GM13977 (cell line): ENCODE measurements around the gene CHRNE.
A peak's percentile ranks its signal among the peaks of the same experiment; 100 is the strongest.

Source experiments
- DNase-seq: peaks from one replicate; pipeline ENCODE4 v3.0.0; 2012; ENCODE audit warnings: low spot score
- in situ Hi-C: fragments of 300-500 bp; cut with MboI; formaldehyde crosslinking; loops from one replicate; pipeline ENCODE4 v1.12.0; 2022; ENCODE audit warnings: low sequenced_read_pairs, low pct_unique_long_range_greater_than_20kb, mixed read lengths, inconsistent platforms; ENCODE audit not compliant: unreplicated experiment
- TF ChIP-seq, protein P1 (sequence below): IDR thresholded peaks from 2 replicates; pipeline ENCODE4 v1.5.1; 2012; ENCODE audit warnings: mild to moderate bottlenecking, control low read depth; ENCODE audit not compliant: insufficient read depth; ENCODE audit errors: extremely low read depth, missing control alignments

CHRNE gene

DNA sequence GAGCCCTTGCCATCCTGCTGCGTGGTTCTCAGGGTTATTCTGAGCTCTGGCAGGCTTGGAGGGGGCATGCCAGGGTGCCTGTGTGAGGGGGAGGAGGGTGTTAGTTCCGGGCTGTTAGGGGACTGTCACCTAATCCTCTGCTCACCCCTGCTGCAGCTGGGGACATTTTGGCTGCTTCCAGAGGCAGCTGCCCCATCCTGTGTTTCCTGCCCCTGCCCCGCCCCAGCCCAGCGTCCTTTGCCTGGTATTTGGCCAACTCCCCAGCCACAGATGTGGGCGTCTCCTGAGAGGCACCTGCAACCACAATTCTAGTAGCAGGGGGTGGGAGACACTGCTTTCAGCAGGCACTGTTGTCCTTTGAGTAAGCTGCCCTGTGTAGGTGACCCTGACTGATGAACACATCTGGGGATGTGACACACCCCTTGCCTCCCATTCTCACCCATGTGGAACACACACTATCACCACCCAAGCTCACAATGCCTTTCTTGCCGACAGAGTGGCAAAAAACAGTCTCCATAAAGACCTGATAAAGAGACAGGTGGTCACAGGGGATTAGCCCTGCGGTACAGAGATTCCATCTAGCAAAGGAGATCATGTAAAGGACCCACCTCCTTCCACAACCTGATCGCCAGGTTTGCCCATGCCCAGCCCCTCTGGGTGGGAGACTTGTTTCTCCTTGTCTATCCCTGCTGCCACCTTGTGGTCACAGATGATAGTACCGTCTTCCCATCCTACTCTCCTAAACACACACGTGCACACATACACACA is at the start of gene CHRNE:
Gene CHRNE, minus strand, starts transcription at position 48 of the 768 bp plus-strand sequence. Its CDS starts 35 bp downstream, at position 13.
- TF ChIP-seq, protein P1, sequence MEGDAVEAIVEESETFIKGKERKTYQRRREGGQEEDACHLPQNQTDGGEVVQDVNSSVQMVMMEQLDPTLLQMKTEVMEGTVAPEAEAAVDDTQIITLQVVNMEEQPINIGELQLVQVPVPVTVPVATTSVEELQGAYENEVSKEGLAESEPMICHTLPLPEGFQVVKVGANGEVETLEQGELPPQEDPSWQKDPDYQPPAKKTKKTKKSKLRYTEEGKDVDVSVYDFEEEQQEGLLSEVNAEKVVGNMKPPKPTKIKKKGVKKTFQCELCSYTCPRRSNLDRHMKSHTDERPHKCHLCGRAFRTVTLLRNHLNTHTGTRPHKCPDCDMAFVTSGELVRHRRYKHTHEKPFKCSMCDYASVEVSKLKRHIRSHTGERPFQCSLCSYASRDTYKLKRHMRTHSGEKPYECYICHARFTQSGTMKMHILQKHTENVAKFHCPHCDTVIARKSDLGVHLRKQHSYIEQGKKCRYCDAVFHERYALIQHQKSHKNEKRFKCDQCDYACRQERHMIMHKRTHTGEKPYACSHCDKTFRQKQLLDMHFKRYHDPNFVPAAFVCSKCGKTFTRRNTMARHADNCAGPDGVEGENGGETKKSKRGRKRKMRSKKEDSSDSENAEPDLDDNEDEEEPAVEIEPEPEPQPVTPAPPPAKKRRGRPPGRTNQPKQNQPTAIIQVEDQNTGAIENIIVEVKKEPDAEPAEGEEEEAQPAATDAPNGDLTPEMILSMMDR, result peak; percentile 69
- no peak for DNase-seq
- in situ Hi-C loops, result no loop called here

DNA sequence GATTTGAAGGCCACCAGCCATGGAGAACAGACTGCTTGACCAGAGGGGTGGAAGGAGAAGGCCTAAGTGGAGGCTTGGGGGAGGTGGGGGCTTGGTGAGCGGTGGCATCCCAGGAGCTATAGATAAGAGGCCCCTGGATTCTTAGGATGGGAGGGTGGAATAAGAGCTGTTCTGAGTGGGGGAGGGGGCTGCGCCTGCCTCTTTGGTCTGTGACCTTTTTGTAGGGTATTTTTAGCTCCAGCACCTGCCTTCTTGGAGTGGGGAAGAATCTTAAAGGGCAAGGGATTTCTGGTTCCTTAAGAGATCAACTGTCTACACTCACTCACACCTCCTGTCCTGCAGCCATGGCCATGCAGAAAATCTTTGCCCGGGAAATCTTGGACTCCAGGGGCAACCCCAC is 48.6 kb upstream of the CHRNE start:
- TF ChIP-seq, protein P1, result no peak
- in situ Hi-C loops, result no loop called here
- DNase-seq, result no peak

DNA sequence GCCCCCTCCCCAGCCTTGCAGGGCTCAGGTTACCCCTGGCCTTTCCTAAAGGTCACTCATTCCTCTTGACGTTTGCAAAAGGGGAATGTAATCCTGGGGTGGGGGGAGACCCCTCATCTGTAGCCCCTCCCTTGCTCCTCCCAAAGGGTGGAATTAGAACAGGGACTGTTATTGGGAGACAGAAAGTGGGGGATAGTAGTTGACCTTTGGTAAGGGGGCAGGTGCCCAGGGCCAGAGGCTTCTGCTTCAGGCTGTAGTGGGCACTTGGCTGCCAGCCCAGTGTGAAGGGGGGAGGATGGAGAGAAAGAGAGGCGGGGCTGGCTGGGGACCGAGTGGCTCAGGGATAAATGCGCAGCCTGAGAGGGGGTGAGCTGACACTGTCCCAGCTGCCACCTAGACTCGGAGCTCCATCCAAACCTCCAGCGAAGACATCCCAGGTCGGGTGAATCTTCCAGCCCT is 47.9 kb upstream of the CHRNE start, which contains the start of gene ENO3:
Gene ENO3, plus strand, starts transcription at position 374 of the 459 bp plus-strand sequence. CDS start 711 bp downstream, outside the sequence.
- no peak for DNase-seq
- TF ChIP-seq, protein P1, result no peak
- in situ Hi-C loops, result no loop called here

DNA sequence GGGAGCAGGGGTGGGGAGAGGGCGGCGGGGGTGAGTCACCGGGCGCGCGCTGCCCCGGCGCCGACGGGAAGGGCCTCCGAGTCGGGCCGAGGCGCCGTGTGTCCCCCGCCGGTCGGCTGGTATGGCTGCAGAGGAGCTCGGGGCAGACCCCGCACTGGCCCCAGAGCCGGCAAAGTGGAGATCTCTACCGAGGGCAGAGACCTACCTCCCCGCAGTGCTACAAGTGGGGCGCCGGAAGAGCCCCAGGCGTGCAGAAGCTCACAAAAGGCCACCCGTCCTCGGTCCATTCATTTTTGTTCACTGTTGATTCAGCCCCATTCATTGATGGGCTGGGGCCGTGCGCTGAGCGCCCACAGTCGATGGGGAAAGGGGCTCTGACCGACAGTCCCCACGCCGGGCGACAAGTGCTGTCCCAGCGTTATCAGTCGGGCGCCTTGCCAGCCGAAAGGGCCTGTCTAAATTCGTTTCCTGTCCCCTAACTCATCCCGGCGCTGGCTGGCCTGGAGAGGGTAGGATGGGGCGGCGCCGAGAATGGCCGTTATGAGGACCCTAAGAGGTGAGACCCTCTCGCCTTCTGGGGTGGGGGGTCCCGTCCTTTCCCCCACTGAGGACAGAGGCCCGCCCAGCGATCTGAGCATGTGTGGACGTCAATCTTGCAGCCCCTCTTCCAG is 47.3 kb upstream of the CHRNE start:
- DNase-seq, result no peak
- TF ChIP-seq, protein P1, result no peak
- in situ Hi-C loops, result no loop called here

DNA sequence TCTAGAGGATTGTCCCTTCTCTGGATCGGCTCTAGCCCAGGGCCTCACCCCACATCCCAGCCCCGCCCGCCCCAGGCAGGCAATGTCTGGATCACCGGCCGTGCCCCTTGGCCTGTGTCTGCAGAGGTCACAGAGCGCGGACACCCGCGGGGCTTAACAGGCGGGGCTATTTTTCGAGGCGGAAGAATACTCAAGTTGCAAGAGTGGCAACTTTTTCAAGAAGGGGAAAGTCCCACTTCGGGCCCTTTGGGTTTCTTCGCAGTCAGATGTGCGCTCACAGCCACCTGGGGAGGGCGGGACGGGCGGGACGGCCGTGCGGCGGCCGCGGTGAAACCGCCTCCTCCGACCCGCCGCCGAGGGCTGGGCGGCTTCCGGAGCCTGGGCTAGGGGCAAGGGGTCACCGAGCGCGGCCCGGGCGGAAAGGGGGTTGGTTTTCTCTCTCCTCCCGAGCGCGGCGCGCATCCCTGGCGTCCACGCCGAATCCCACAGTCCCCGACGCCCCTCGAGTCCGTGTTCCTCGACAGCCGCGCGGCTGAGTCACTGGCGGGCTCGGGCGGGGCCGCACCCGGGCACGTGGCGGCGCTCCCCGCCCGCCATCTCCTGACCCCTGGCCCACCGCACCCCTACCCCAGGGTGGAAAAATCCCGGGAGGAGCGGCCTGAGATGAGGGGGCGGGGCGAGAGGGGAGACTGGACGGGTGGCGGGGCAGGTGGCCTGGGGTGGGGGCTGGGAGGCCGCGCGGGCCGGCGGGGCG is 46.6 kb upstream of the CHRNE start:
- DNase-seq, result peak; percentile 91
- TF ChIP-seq, protein P1, result no peak
- in situ Hi-C loops, result no loop called here

DNA sequence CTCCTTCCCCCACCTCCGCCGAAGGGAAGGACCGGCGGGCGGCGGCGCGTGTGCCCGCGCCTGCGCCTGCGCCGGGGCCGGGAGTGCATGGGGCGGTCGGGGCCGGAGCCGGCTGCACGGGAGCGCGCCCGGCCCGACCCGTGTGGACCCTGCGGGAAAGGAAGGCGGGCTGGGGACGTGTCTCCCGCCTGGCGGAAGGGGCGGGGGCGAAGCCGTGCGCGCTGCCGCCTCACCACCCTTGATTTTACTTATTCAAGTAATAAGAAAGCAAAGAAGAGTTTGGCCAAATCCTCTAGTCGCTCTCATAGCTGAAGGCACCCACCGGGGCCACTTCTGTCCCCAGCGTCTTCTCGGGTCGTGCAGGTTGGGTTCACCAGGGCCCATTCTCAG is 46.0 kb upstream of the CHRNE start:
- TF ChIP-seq, protein P1, result no peak
- peak; percentile 93 for DNase-seq
- in situ Hi-C loops, result no loop called here
